ENCODE data around the gene DNAAF1. TPM values are rescaled to one million over a fixed set of nuclear protein-coding genes. Genes with fewer than 3 reads are reported as not detected.

DNAAF1 gene
- total RNA-seq, 1 experiment from 2014 or later = not detected

DNA sequence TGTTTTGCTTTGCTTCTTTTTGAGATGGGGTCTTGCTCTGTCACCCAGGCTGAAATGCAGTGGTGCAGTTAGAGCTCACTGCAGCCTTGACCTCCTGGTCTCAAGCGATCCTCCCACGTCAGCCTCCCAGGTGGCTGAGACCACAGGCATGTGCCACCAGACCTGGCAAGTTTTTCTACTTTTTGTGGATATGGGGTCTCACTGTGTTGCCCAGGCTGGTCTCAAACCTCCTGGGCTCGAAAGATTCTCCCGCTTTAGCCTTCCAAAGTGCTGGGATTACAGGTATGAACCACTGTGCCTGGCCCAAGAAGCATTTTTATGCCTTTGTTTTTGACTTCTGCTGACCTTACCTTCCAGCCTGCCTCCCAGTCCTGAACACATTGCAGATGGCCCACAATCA lies 10.1 kb downstream of the DNAAF1 start:
- ChIA-PET POLR2A (ENCODE audit: low non-redundant PET) (no interaction called here), CTCF (no interaction called here)
- no TSS peak for BruUV-seq (replicated peaks)
- H3K36me3 ChIP-seq (ENCODE audit: insufficient read depth, low read length, poor library complexity, severe bottlenecking) = no peaks in the 10 kb centered on the region
- peaks cover 13% of the 10 kb centered on the region for H3K27me3 ChIP-seq (replicated peaks; ENCODE audit: insufficient read depth, low read depth, low read length, poor library complexity)
- TF ChIP-seq, protein P1, sequence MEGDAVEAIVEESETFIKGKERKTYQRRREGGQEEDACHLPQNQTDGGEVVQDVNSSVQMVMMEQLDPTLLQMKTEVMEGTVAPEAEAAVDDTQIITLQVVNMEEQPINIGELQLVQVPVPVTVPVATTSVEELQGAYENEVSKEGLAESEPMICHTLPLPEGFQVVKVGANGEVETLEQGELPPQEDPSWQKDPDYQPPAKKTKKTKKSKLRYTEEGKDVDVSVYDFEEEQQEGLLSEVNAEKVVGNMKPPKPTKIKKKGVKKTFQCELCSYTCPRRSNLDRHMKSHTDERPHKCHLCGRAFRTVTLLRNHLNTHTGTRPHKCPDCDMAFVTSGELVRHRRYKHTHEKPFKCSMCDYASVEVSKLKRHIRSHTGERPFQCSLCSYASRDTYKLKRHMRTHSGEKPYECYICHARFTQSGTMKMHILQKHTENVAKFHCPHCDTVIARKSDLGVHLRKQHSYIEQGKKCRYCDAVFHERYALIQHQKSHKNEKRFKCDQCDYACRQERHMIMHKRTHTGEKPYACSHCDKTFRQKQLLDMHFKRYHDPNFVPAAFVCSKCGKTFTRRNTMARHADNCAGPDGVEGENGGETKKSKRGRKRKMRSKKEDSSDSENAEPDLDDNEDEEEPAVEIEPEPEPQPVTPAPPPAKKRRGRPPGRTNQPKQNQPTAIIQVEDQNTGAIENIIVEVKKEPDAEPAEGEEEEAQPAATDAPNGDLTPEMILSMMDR (conservative IDR thresholded peaks at IDR 0.05; ENCODE audit: low read depth, low read length) = no peak
- no peak for TF ChIP-seq EZH2 (IDR thresholded peaks at IDR 0.05; ENCODE audit: borderline replicate concordance, low read depth, low read length, poor library complexity, severe bottlenecking)
- no peaks in the 10 kb centered on the region for H3K4me1 ChIP-seq (ENCODE audit: insufficient read depth, low read length, poor library complexity, severe bottlenecking)
- no peak overlapping the region for H3K27ac ChIP-seq (ENCODE audit: low read depth, low read length, poor library complexity, severe bottlenecking)
- intact Hi-C loops (cut with micrococcal nuclease; ENCODE audit: unreplicated experiment) = no loop called here
- no peaks in the 10 kb centered on the region for H3K9me3 ChIP-seq (ENCODE audit: low read depth, low read length, poor library complexity, severe bottlenecking)
- no peak for DNase-seq (ENCODE audit: low spot score)
- H3K4me3 ChIP-seq (ENCODE audit: low read depth, low read length, poor library complexity, severe bottlenecking) = no peak overlapping the region

- DNase-seq (ENCODE audit: low spot score) = no peak
- no peaks in the 10 kb centered on the region for H3K36me3 ChIP-seq (ENCODE audit: insufficient read depth, low read length, poor library complexity, severe bottlenecking)
- no peak overlapping the region for H3K4me3 ChIP-seq (ENCODE audit: low read depth, low read length, poor library complexity, severe bottlenecking)
- no TSS peak for BruUV-seq (replicated peaks)
- no peaks in the 10 kb centered on the region for H3K9me3 ChIP-seq (ENCODE audit: low read depth, low read length, poor library complexity, severe bottlenecking)
- peaks cover 16% of the 10 kb centered on the region for H3K27me3 ChIP-seq (replicated peaks; ENCODE audit: insufficient read depth, low read depth, low read length, poor library complexity)
- TF ChIP-seq, protein P1 (conservative IDR thresholded peaks at IDR 0.05; ENCODE audit: low read depth, low read length) = no peak
- TF ChIP-seq EZH2 (IDR thresholded peaks at IDR 0.05; ENCODE audit: borderline replicate concordance, low read depth, low read length, poor library complexity, severe bottlenecking) = no peak
- CTCF ChIA-PET = no interaction called here
- H3K4me1 ChIP-seq (ENCODE audit: insufficient read depth, low read length, poor library complexity, severe bottlenecking) = no peaks in the 10 kb centered on the region
- intact Hi-C loops (cut with micrococcal nuclease; ENCODE audit: unreplicated experiment) = no loop called here
- POLR2A ChIA-PET (ENCODE audit: low non-redundant PET) = interaction anchor here (0.6 kb wide), 1 partner anchor 9 kb away, joined by 4 read pairs; no protein-coding TSS in a partner anchor
- no peak overlapping the region for H3K27ac ChIP-seq (ENCODE audit: low read depth, low read length, poor library complexity, severe bottlenecking)
Observed at GRCh38 chr16:84155771-84156170, 10.7 kb downstream of the DNAAF1 start.

DNA sequence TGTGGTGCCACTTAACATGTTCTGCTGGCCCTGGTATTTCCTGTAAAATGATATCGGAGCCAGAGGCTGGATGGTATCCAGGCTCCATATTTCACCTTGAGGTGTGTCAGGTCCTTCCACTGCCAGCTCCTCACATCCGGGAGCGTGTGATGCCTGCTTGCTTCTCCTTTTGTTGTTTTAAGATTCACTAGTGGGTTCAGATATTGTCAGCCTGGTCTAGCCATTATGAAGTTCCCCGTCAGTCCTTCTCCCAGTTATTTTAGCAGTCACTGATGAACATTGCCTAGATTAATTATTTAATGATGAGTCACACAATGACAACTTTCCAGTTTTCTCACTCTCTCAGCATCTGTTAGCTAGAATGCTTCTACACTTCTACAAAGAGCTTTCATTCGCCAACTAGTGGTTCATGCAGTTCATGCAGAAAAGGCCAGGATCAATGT lies 11.3 kb downstream of the DNAAF1 start:
- H3K4me1 ChIP-seq (ENCODE audit: insufficient read depth, low read length, poor library complexity, severe bottlenecking) = no peaks in the 10 kb centered on the region
- no peak for DNase-seq (ENCODE audit: low spot score)
- no peak overlapping the region for H3K4me3 ChIP-seq (ENCODE audit: low read depth, low read length, poor library complexity, severe bottlenecking)
- BruUV-seq (replicated peaks) = no TSS peak
- no peak for TF ChIP-seq EZH2 (IDR thresholded peaks at IDR 0.05; ENCODE audit: borderline replicate concordance, low read depth, low read length, poor library complexity, severe bottlenecking)
- TF ChIP-seq, protein P1 (conservative IDR thresholded peaks at IDR 0.05; ENCODE audit: low read depth, low read length) = no peak
- intact Hi-C loops (cut with micrococcal nuclease; ENCODE audit: unreplicated experiment) = no loop called here
- peaks cover 21% of the 10 kb centered on the region for H3K27me3 ChIP-seq (replicated peaks; ENCODE audit: insufficient read depth, low read depth, low read length, poor library complexity)
- no peak overlapping the region for H3K27ac ChIP-seq (ENCODE audit: low read depth, low read length, poor library complexity, severe bottlenecking)
- ChIA-PET CTCF (interaction anchor here (0.7 to 1.3 kb wide), 3 partner anchors 14 to 31 kb away, joined by 4 to 7 read pairs (median 5); partner anchors contain the start of gene TAF1C), POLR2A (ENCODE audit: low non-redundant PET) (interaction anchor here (0.6 kb wide), 1 partner anchor 8 kb away, joined by 4 read pairs; no protein-coding TSS in a partner anchor)
- H3K9me3 ChIP-seq (ENCODE audit: low read depth, low read length, poor library complexity, severe bottlenecking) = no peaks in the 10 kb centered on the region
- no peaks in the 10 kb centered on the region for H3K36me3 ChIP-seq (ENCODE audit: insufficient read depth, low read length, poor library complexity, severe bottlenecking)
